ENCODE data around the gene ENTPD2.
A peak's percentile ranks its signal among the peaks of the same experiment; 100 is the strongest.

ENTPD2 gene

GRCh38 chr9:137080260-137081122 is 26.6 kb upstream of the ENTPD2 start:
- H3K4me3 ChIP-seq (ENCODE audit: low read depth, low read length) = no peak overlapping the region

GRCh38 chr9:137079401-137079787 is 25.5 kb upstream of the ENTPD2 start:
- no peak overlapping the region for H3K4me3 ChIP-seq (ENCODE audit: low read depth, low read length)

GRCh38 chr9:137078701-137079400 is 25.0 kb upstream of the ENTPD2 start:
- no peak overlapping the region for H3K4me3 ChIP-seq (ENCODE audit: low read depth, low read length)

GRCh38 chr9:137077758-137078693 is 24.2 kb upstream of the ENTPD2 start:
- peak overlapping the region; percentile 42 for H3K4me3 ChIP-seq (ENCODE audit: low read depth, low read length)

- peak within 1 kb of the TSS; percentile 42 for H3K4me3 ChIP-seq (ENCODE audit: low read depth, low read length)
These were observed 23.3 kb upstream of the ENTPD2 start, which contains the start of gene UAP1L1 for GRCh38 chr9:137077010-137077747. Gene UAP1L1 (plus strand): TSS chr9:137077517. CDS start chr9:137077533, 16 bp downstream.

GRCh38 chr9:137076636-137077009 is 22.8 kb upstream of the ENTPD2 start:
- peak overlapping the region; percentile 18 for H3K4me3 ChIP-seq (ENCODE audit: low read depth, low read length)

GRCh38 chr9:137075275-137075775 is 21.5 kb upstream of the ENTPD2 start:
- H3K4me3 ChIP-seq (ENCODE audit: low read depth, low read length) = no peak overlapping the region

GRCh38 chr9:137074657-137075274 is 20.9 kb upstream of the ENTPD2 start:
- H3K4me3 ChIP-seq (ENCODE audit: low read depth, low read length) = no peak overlapping the region

GRCh38 chr9:137073992-137074399 is 20.1 kb upstream of the ENTPD2 start:
- no peak overlapping the region for H3K4me3 ChIP-seq (ENCODE audit: low read depth, low read length)

- no peak overlapping the region for H3K4me3 ChIP-seq (ENCODE audit: low read depth, low read length)
These were observed 17.4 kb upstream of the ENTPD2 start for GRCh38 chr9:137071282-137071681.

GRCh38 chr9:137070906-137071275 is 17.0 kb upstream of the ENTPD2 start:
- H3K4me3 ChIP-seq (ENCODE audit: low read depth, low read length) = peak overlapping the region; percentile 4

GRCh38 chr9:137070201-137070905 is 16.5 kb upstream of the ENTPD2 start, which contains the start of gene SAPCD2:
Gene SAPCD2 (minus strand): TSS chr9:137070557. CDS start chr9:137070460, 97 bp downstream.
- peak within 1 kb of the TSS; percentile 56 for H3K4me3 ChIP-seq (ENCODE audit: low read depth, low read length)

- peak overlapping the region; percentile 56 for H3K4me3 ChIP-seq (ENCODE audit: low read depth, low read length)
These were observed 15.7 kb upstream of the ENTPD2 start for GRCh38 chr9:137069508-137070091.

GRCh38 chr9:137068539-137069507 is 15.0 kb upstream of the ENTPD2 start:
- H3K4me3 ChIP-seq (ENCODE audit: low read depth, low read length) = peak overlapping the region; percentile 56

- no peak overlapping the region for H3K4me3 ChIP-seq (ENCODE audit: low read depth, low read length)
These were observed 14.1 kb upstream of the ENTPD2 start for GRCh38 chr9:137067860-137068538.

- no peak overlapping the region for H3K4me3 ChIP-seq (ENCODE audit: low read depth, low read length)
These were observed 12.4 kb upstream of the ENTPD2 start for GRCh38 chr9:137066096-137066861.
